Thoracic aorta (tissue), 2 donors: ENCODE data around the gene CCDC51. TPM values are rescaled to one million over a fixed set of nuclear protein-coding genes. Genes with fewer than 3 reads are reported as not detected.

ENCODE experiments used
- ATAC-seq: fragments of 150-250 bp; one replicate; pipeline ENCODE4 v1.8.0; 2017; ENCODE audit warnings: low read depth; ENCODE audit not compliant: insufficient number of reproducible peaks, low FRiP score
- DNase-seq: peaks from one replicate; pipeline ENCODE4 v3.0.0-alpha.2; 2020; ENCODE audit warnings: low spot score
- H3K27ac ChIP-seq, 2 donors: fragments of 200-600 bp; sonication (generic); 1 replicate in 1 of 2; 2 replicates in 1 of 2; pipeline ENCODE4 v1.5.1; 2016; ENCODE audit warnings: mild to moderate bottlenecking in 2 of 2, moderate library complexity in 2 of 2
- H3K27me3 ChIP-seq: fragments of 200-600 bp; sonication (generic); replicated peaks from 2 replicates; pipeline ENCODE4 v1.6.0; 2016; ENCODE audit warnings: mild to moderate bottlenecking; ENCODE audit not compliant: insufficient read depth
- H3K36me3 ChIP-seq: fragments of 200-600 bp; sonication (generic); one replicate; pipeline ENCODE4 v1.5.1; 2016
- H3K4me1 ChIP-seq, 2 donors: fragments of 200-600 bp; sonication (generic); 1 replicate in 1 of 2; 2 replicates in 1 of 2; pipeline versions ENCODE4 v1.5.1 to v1.6.0; 2016; ENCODE audit warnings: low read depth in 2 of 2, mild to moderate bottlenecking in 1 of 2; ENCODE audit not compliant: control insufficient read depth in 1 of 2
- H3K4me3 ChIP-seq: fragments of 200-600 bp; sonication (generic); 2 replicates; pipeline ENCODE4 v1.5.1; 2016; ENCODE audit warnings: mild to moderate bottlenecking
- H3K9me3 ChIP-seq: fragments of 200-600 bp; sonication (generic); 2 replicates; pipeline ENCODE4 v1.5.1; 2016
- total RNA-seq, 2 donors: library from RNA; depleted of rRNA; stranded (reverse); fragments of >200 nt; gene quantifications; one replicate each; pipeline versions ENCODE4 v1.1.0 to v1.2.3, GENCODE V29; 2016
- TF ChIP-seq, protein P1 (sequence below): fragments of 200-600 bp; sonication (generic); IDR thresholded peaks from one replicate; pipeline ENCODE4 v1.5.1; 2019; ENCODE audit warnings: antibody characterized with exemption

Gene CCDC51
- total RNA-seq, 2 donors from 2014 or later = 5.9 to 15.2 TPM

- Histone ChIP-seq H3K36me3 (peaks cover 87% of the 10 kb centered on the region), H3K4me3 (no peak overlapping the region), H3K27me3 (no peaks in the 10 kb centered on the region), H3K9me3 (no peaks in the 10 kb centered on the region), H3K4me1 (peaks cover 0 to 33% of the 10 kb centered on the region in 2 donors), H3K27ac (peak overlapping the region; percentile 69 to 73)
- no peak for ATAC-seq
- TF ChIP-seq, protein P1, sequence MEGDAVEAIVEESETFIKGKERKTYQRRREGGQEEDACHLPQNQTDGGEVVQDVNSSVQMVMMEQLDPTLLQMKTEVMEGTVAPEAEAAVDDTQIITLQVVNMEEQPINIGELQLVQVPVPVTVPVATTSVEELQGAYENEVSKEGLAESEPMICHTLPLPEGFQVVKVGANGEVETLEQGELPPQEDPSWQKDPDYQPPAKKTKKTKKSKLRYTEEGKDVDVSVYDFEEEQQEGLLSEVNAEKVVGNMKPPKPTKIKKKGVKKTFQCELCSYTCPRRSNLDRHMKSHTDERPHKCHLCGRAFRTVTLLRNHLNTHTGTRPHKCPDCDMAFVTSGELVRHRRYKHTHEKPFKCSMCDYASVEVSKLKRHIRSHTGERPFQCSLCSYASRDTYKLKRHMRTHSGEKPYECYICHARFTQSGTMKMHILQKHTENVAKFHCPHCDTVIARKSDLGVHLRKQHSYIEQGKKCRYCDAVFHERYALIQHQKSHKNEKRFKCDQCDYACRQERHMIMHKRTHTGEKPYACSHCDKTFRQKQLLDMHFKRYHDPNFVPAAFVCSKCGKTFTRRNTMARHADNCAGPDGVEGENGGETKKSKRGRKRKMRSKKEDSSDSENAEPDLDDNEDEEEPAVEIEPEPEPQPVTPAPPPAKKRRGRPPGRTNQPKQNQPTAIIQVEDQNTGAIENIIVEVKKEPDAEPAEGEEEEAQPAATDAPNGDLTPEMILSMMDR = no peak
- no peak for DNase-seq
These were observed 25.3 kb downstream of the CCDC51 start for GRCh38 chr3:48414376-48415250.

DNA sequence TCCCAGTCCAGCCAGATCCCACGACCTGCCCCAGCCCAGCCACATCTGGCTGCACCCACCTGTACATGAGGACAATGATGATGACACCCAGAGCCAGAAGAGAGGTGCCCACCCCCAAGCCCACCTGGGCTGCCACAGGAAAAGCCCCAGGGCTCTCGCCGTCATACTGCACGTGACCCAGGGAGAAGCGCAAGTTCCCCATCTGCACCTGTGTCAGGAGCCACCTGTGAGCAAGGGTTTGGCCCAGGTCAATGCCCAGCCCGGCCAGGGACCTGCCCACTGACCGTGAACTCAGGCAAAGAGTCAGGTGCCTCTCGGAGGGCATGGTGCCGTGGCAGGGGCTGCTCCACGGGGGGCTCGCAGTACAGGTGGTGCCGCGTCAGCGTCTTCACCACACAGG lies 26.3 kb downstream of the CCDC51 start:
- Histone ChIP-seq H3K27ac (peak overlapping the region; percentile 69 to 73), H3K9me3 (no peaks in the 10 kb centered on the region), H3K27me3 (no peaks in the 10 kb centered on the region), H3K4me1 (peaks cover 0 to 33% of the 10 kb centered on the region in 2 donors), H3K4me3 (no peak overlapping the region), H3K36me3 (peaks cover 88% of the 10 kb centered on the region)
- no peak for DNase-seq
- TF ChIP-seq, protein P1 = no peak
- ATAC-seq = no peak

DNA sequence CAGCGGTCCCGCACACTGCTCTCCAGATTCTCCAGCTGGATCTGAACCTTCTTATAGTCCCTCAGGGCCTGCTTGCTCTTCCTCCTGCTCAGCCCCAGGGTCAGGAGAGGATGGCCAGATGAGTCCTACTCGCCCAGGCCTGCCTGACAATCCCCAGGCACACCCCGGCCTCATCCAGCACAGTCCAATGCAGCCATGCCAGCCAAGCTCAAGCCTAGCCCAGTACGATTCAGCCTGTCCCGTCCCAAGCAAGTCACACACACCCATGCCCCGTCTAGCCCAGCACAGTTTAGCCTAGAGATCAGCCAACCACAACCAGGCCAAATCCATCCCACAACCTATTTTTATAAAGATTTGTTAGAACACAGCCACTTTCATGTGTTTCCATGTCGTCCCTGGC lies 26.8 kb downstream of the CCDC51 start:
- H3K36me3 ChIP-seq = peaks cover 85% of the 10 kb centered on the region
- ATAC-seq = no peak
- no peaks in the 10 kb centered on the region for H3K9me3 ChIP-seq
- H3K27me3 ChIP-seq = no peaks in the 10 kb centered on the region
- TF ChIP-seq, protein P1 = no peak
- peaks cover 0 to 33% of the 10 kb centered on the region in 2 donors for H3K4me1 ChIP-seq
- peak overlapping the region; percentile 69 to 73 for H3K27ac ChIP-seq
- H3K4me3 ChIP-seq = no peak overlapping the region
- no peak for DNase-seq

GRCh38 chr3:48412375-48413001 lies 27.4 kb downstream of the CCDC51 start:
- no peak for DNase-seq
- Histone ChIP-seq H3K27me3 (no peaks in the 10 kb centered on the region), H3K4me3 (no peak overlapping the region), H3K9me3 (no peaks in the 10 kb centered on the region), H3K27ac (peak overlapping the region; percentile 69 to 73), H3K4me1 (peaks cover 0 to 33% of the 10 kb centered on the region in 2 donors), H3K36me3 (peaks cover 85% of the 10 kb centered on the region)
- ATAC-seq = no peak
- TF ChIP-seq, protein P1 = no peak

DNA sequence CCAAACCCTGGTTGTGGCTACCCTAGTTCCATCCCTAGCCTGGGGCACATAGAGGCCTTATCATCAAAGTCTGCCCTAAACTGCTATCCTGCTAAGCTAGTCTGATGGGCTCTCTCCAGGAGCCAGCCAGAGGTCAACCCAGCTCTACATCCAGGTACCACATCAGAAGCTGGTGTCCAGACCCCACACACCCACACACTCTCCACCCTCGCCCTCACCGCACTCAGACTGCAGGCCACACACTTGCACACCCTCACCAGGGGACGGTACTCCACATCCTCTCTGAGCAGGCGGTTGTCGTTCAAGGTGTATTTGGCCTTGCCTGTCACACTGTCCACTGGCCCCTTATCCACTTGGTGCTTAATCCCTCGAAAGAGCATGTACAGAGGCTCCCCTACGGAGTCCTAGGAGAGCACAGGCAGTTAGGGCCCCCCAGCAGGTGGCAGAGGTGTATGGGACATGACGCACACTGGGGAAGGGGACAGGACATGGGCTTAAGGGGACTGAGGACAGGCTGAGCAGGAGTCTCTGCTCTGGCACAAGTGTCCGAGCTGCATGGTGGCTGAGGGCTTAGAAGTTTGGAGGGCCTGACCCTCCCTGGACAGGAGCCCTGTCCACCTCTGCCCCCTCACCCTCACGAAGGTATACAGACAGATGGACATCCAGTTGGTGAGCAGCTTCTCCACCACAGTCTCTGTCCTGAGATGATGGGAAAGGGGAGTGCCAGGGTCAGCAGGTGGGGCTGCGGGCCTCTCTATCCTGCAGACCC lies 28.1 kb downstream of the CCDC51 start:
- no peak for DNase-seq
- peaks cover 85% of the 10 kb centered on the region for H3K36me3 ChIP-seq
- peak overlapping the region; percentile 69 to 73 for H3K27ac ChIP-seq

More for the DNA sequence above, 28.1 kb downstream of the CCDC51 start:
- TF ChIP-seq, protein P1 = no peak
- H3K9me3 ChIP-seq = no peaks in the 10 kb centered on the region
- H3K27me3 ChIP-seq = no peaks in the 10 kb centered on the region
- no peak for ATAC-seq
- H3K4me3 ChIP-seq = no peak overlapping the region
- H3K4me1 ChIP-seq = peaks cover 0 to 33% of the 10 kb centered on the region in 2 donors
